IPS-15b (cell line): ENCODE results near the gene GARIN5B.
A peak's percentile ranks its signal among the peaks of the same experiment; 100 is the strongest.
"Not testable (repeated sequence)": the region's sequence is repeated elsewhere in the genome, so short reads cannot be mapped to it uniquely, and the experiment has no call there.

Experiments
- H3K27me3 ChIP-seq: one replicate; pipeline ENCODE4 v1.6.1; 2013; ENCODE audit warnings: low read length; ENCODE audit not compliant: control insufficient read depth, insufficient read depth
- H3K36me3 ChIP-seq: one replicate; pipeline ENCODE4 v1.6.1; 2013; ENCODE audit warnings: low read length; ENCODE audit not compliant: control insufficient read depth, insufficient read depth
- H3K4me1 ChIP-seq: one replicate; pipeline ENCODE4 v1.6.1; 2013; ENCODE audit warnings: mild to moderate bottlenecking, low read length; ENCODE audit not compliant: control insufficient read depth, insufficient read depth
- H3K4me3 ChIP-seq: one replicate; pipeline ENCODE4 v1.5.1; 2013; ENCODE audit warnings: low read depth, low read length
- H3K9ac ChIP-seq: one replicate; pipeline ENCODE4 v1.6.1; 2013; ENCODE audit warnings: low read depth, mild to moderate bottlenecking, low read length
- H3K9me3 ChIP-seq: one replicate; pipeline ENCODE4 v1.6.1; 2013; ENCODE audit warnings: mild to moderate bottlenecking, low read length; ENCODE audit not compliant: control insufficient read depth, insufficient read depth

GARIN5B gene

GRCh38 chr19:55362990-55363716 lies at the start of gene GARIN5B:
GARIN5B (minus strand) TSS chr19:55363260; CDS start chr19:55363066, 194 bp downstream.
- Histone ChIP-seq H3K27me3 (no peaks in the 10 kb centered on the region), H3K4me3 (no peak within 1 kb of the TSS), H3K36me3 (no peaks in the 10 kb centered on the region), H3K9me3 (no peaks in the 10 kb centered on the region), H3K4me1 (no peaks in the 10 kb centered on the region), H3K9ac (peak within 1 kb of the TSS; percentile 24)

- no peaks in the 10 kb centered on the region for H3K9me3 ChIP-seq
- H3K4me1 ChIP-seq = peaks cover 5% of the 10 kb centered on the region
- peaks cover 4% of the 10 kb centered on the region for H3K27me3 ChIP-seq
- H3K9ac ChIP-seq = no peak overlapping the region
- peaks cover 17% of the 10 kb centered on the region for H3K36me3 ChIP-seq
- no peak overlapping the region for H3K4me3 ChIP-seq
Observed at GRCh38 chr19:55410168-55410567, 47.1 kb upstream of the GARIN5B start.

- H3K4me1 ChIP-seq, H3K27me3 ChIP-seq, H3K9ac ChIP-seq, H3K9me3 ChIP-seq, H3K4me3 ChIP-seq: not testable (repeated sequence)
- H3K36me3 ChIP-seq = peaks cover 22% of the 10 kb centered on the region
Observed at GRCh38 chr19:55409179-55409578, 46.1 kb upstream of the GARIN5B start.

- Histone ChIP-seq H3K4me3 (peak overlapping the region; percentile 27), H3K9me3 (no peaks in the 10 kb centered on the region), H3K36me3 (peaks cover 27% of the 10 kb centered on the region), H3K4me1 (peaks cover 5% of the 10 kb centered on the region), H3K27me3 (peaks cover 4% of the 10 kb centered on the region), H3K9ac (peak overlapping the region; percentile 18)
Observed at GRCh38 chr19:55408533-55408872, 45.4 kb upstream of the GARIN5B start.

GRCh38 chr19:55407800-55408532 lies 44.9 kb upstream of the GARIN5B start:
- peak overlapping the region; percentile 77 for H3K9ac ChIP-seq
- no peaks in the 10 kb centered on the region for H3K9me3 ChIP-seq
- H3K4me3 ChIP-seq = peak overlapping the region; percentile 73
- H3K27me3 ChIP-seq = peaks cover 4% of the 10 kb centered on the region
- peaks cover 32% of the 10 kb centered on the region for H3K36me3 ChIP-seq
- H3K4me1 ChIP-seq = peaks cover 5% of the 10 kb centered on the region

GRCh38 chr19:55407550-55407799 lies 44.4 kb upstream of the GARIN5B start, which contains the start of gene UBE2S:
UBE2S (minus strand) TSS chr19:55407788; CDS start chr19:55407589, 199 bp downstream.
- H3K27me3 ChIP-seq, H3K9me3 ChIP-seq, H3K4me1 ChIP-seq: not testable (repeated sequence)
- Histone ChIP-seq H3K36me3 (peaks cover 37% of the 10 kb centered on the region), H3K4me3 (peak within 1 kb of the TSS; percentile 73), H3K9ac (peak within 1 kb of the TSS; percentile 89)

- Histone ChIP-seq H3K36me3 (peaks cover 41% of the 10 kb centered on the region), H3K27me3 (peaks cover 4% of the 10 kb centered on the region), H3K9me3 (no peaks in the 10 kb centered on the region), H3K9ac (peak overlapping the region; percentile 89), H3K4me3 (peak overlapping the region; percentile 73), H3K4me1 (peaks cover 5% of the 10 kb centered on the region)
Observed at GRCh38 chr19:55406826-55407549, 43.9 kb upstream of the GARIN5B start.

- H3K4me1 ChIP-seq = peaks cover 5% of the 10 kb centered on the region
- H3K9me3 ChIP-seq = no peaks in the 10 kb centered on the region
- peak overlapping the region; percentile 73 for H3K4me3 ChIP-seq
- peaks cover 2% of the 10 kb centered on the region for H3K27me3 ChIP-seq
- peak overlapping the region; percentile 47 for H3K9ac ChIP-seq
- peaks cover 45% of the 10 kb centered on the region for H3K36me3 ChIP-seq
Observed at GRCh38 chr19:55406091-55406825, 43.2 kb upstream of the GARIN5B start.

GRCh38 chr19:55405638-55406037 lies 42.6 kb upstream of the GARIN5B start:
- peaks cover 5% of the 10 kb centered on the region for H3K4me1 ChIP-seq
- H3K27me3 ChIP-seq = no peaks in the 10 kb centered on the region
- H3K4me3 ChIP-seq = peak overlapping the region; percentile 73
- H3K9ac ChIP-seq = no peak overlapping the region
- peaks cover 49% of the 10 kb centered on the region for H3K36me3 ChIP-seq
- no peaks in the 10 kb centered on the region for H3K9me3 ChIP-seq

- Histone ChIP-seq H3K27me3 (no peaks in the 10 kb centered on the region), H3K9me3 (no peaks in the 10 kb centered on the region), H3K36me3 (peaks cover 54% of the 10 kb centered on the region), H3K9ac (no peak overlapping the region), H3K4me3 (no peak overlapping the region), H3K4me1 (peaks cover 5% of the 10 kb centered on the region)
Observed at GRCh38 chr19:55402509-55402908, 39.4 kb upstream of the GARIN5B start.

GRCh38 chr19:55401390-55401789 lies 38.3 kb upstream of the GARIN5B start:
- H3K4me1 ChIP-seq, H3K27me3 ChIP-seq, H3K9ac ChIP-seq, H3K9me3 ChIP-seq, H3K4me3 ChIP-seq: not testable (repeated sequence)
- H3K36me3 ChIP-seq = peaks cover 49% of the 10 kb centered on the region
